Measurements from ENCODE around the gene SCGB1A1.

The SCGB1A1 gene

GRCh38 chr11:62398011-62398994 lies 20.5 kb upstream of the SCGB1A1 start:
- FAIRE-seq, result no peak
- no peak for TF ChIP-seq CTCF (IDR thresholded peaks at IDR 0.05; ENCODE audit: insufficient read depth, missing control alignments)
- peak; percentile 14 for DNase-seq (ENCODE audit: insufficient read length, low spot score)

GRCh38 chr11:62399172-62399877 lies 19.5 kb upstream of the SCGB1A1 start:
- FAIRE-seq, result no peak
- TF ChIP-seq CTCF (IDR thresholded peaks at IDR 0.05; ENCODE audit: insufficient read depth, missing control alignments), result no peak
- DNase-seq (ENCODE audit: insufficient read length, low spot score), result peak; percentile 11

GRCh38 chr11:62399878-62400266 lies 19.0 kb upstream of the SCGB1A1 start:
- no peak for FAIRE-seq
- peak; percentile 14 for DNase-seq (ENCODE audit: insufficient read length, low spot score)
- TF ChIP-seq CTCF (IDR thresholded peaks at IDR 0.05; ENCODE audit: insufficient read depth, missing control alignments), result no peak

- FAIRE-seq (no peak), DNase-seq (ENCODE audit: insufficient read length, low spot score) (no peak)
- TF ChIP-seq CTCF (IDR thresholded peaks at IDR 0.05; ENCODE audit: insufficient read depth, missing control alignments), result no peak
These were observed 18.6 kb upstream of the SCGB1A1 start for GRCh38 chr11:62400281-62400680.

GRCh38 chr11:62400760-62401159 lies 18.1 kb upstream of the SCGB1A1 start:
- DNase-seq (ENCODE audit: insufficient read length, low spot score) (peak; percentile 14), FAIRE-seq (no peak)
- TF ChIP-seq CTCF (IDR thresholded peaks at IDR 0.05; ENCODE audit: insufficient read depth, missing control alignments), result no peak

GRCh38 chr11:62401356-62401755 lies 17.5 kb upstream of the SCGB1A1 start:
- FAIRE-seq (no peak), DNase-seq (ENCODE audit: insufficient read length, low spot score) (peak; percentile 20)
- TF ChIP-seq CTCF (IDR thresholded peaks at IDR 0.05; ENCODE audit: insufficient read depth, missing control alignments), result no peak
